ENCODE measurements around the gene INPP5A.
A peak's percentile ranks its signal among the peaks of the same experiment; 100 is the strongest.

Gene INPP5A

DNA sequence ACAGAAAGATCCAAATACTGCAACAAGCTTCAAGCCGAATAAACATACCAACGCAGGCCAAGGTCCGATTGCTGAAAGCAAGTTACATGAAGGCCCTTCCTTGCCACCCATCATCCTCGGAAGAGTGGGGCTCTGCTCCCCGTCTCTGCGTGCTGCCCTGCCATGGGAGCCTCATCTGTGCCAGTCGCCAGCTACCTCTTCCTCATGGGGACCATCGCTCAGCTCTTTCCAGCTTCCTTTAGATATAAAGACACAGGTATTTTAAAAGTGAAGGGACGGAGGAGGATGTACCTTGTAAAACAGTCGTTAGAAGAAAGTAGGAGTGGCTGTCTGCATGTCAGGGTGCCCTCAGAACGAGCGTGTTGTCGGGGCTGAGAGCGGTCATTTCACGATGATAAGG lies 114.9 kb downstream of the INPP5A start:
- Histone ChIP-seq H3K18ac (ENCODE audit: low read length) (no peak overlapping the region), H2BK120ac (ENCODE audit: low read depth, low read length) (no peak overlapping the region), H3K79me1 (ENCODE audit: low read depth, low read length) (peaks cover 5% of the 10 kb centered on the region), H3K9ac (ENCODE audit: low read depth, low read length, poor library complexity) (no peak overlapping the region), H2AFZ (ENCODE audit: low read length) (no peak overlapping the region), H4K8ac (ENCODE audit: low read depth, low read length) (no peak overlapping the region), H3K4me2 (ENCODE audit: insufficient read depth, low read length, poor library complexity, severe bottlenecking) (no peak overlapping the region), H3K4ac (ENCODE audit: low read length) (no peak overlapping the region), H2BK15ac (ENCODE audit: low read length) (no peak overlapping the region), H3K27ac (replicated peaks; ENCODE audit: low read length) (no peak overlapping the region), H3K9me3 (replicated peaks in 1 of 2; ENCODE audit: control insufficient read depth in 2 of 2, insufficient read depth in 1 of 2, low read depth in 1 of 2, low read length in 2 of 2) (no peaks in the 10 kb centered on the region), H3K27me3 (ENCODE audit: control insufficient read depth in 3 of 3, insufficient read depth in 3 of 3, low read depth in 1 of 3, low read length in 3 of 3) (no peaks in the 10 kb centered on the region), H3K14ac (ENCODE audit: low read length) (no peak overlapping the region), H2BK12ac (ENCODE audit: low read length) (no peak overlapping the region), H3K4me3 (ENCODE audit: low read length in 2 of 2) (no peak overlapping the region), H4K91ac (ENCODE audit: low read depth, low read length, poor library complexity) (no peak overlapping the region), H3K23ac (ENCODE audit: low read depth, low read length, poor library complexity) (no peak overlapping the region), H2BK5ac (ENCODE audit: low read length) (no peak overlapping the region), H2AK5ac (ENCODE audit: low read depth, low read length) (no peak overlapping the region), H3K4me1 (ENCODE audit: control insufficient read depth in 2 of 2, insufficient read depth in 1 of 2, low read depth in 1 of 2, low read length in 2 of 2) (peaks cover 5 to 10% of the 10 kb centered on the region in 2 donors), H3K36me3 (replicated peaks in 1 of 2; ENCODE audit: control insufficient read depth in 2 of 2, insufficient read depth in 2 of 2, low read length in 2 of 2) (no peaks in the 10 kb centered on the region)
- DNase-seq (ENCODE audit: low spot score), result no peak
- no CpG with 5 or more reads among the region's 15 CpGs for WGBS, 2 donors (ENCODE audit: extremely low coverage in 2 of 2, insufficient read length in 2 of 2, insufficient replicate concordance in 1 of 2)

DNA sequence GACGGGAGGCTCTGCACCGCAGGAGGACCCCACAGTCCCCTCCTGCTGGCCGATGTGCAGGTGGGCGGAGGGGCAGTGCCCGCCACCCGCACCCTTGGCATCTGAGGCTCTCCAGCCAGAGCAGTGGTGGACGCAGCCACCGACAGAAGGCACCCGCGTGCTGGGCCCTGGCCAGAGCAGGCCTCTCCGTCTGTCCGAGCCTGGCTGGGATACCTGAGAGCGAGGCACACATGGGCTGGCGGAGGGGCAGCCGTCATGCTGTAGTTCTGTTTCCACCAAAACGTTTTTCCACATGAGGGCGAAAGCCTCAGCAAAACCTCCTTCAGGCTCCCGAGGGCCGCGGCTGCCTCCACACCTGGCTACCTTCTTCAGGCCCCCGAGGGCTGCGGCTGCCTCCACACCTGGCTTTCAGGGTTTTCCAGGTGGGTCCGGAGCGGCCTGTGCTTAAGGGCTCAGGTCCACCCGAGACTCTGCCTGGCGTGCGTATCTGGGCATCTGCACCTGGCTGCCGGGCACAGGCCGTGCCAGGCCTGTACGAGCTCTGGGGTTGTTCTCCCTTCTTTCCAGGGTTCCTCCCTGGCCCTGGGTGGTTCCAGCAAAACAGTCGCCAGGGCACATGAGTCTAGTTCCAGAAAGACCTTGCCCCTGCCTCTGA lies 115.5 kb downstream of the INPP5A start:
- Histone ChIP-seq H3K27ac (replicated peaks; ENCODE audit: low read length) (no peak overlapping the region), H4K91ac (ENCODE audit: low read depth, low read length, poor library complexity) (no peak overlapping the region), H3K9ac (ENCODE audit: low read depth, low read length, poor library complexity) (no peak overlapping the region), H3K14ac (ENCODE audit: low read length) (no peak overlapping the region), H2AK5ac (ENCODE audit: low read depth, low read length) (no peak overlapping the region), H3K18ac (ENCODE audit: low read length) (no peak overlapping the region), H3K4me2 (ENCODE audit: insufficient read depth, low read length, poor library complexity, severe bottlenecking) (no peak overlapping the region), H3K79me1 (ENCODE audit: low read depth, low read length) (peaks cover 5% of the 10 kb centered on the region), H3K27me3 (ENCODE audit: control insufficient read depth in 3 of 3, insufficient read depth in 3 of 3, low read depth in 1 of 3, low read length in 3 of 3) (no peaks in the 10 kb centered on the region), H3K23ac (ENCODE audit: low read depth, low read length, poor library complexity) (no peak overlapping the region), H2AFZ (ENCODE audit: low read length) (no peak overlapping the region), H4K8ac (ENCODE audit: low read depth, low read length) (no peak overlapping the region), H3K4me3 (ENCODE audit: low read length in 2 of 2) (no peak overlapping the region), H2BK120ac (ENCODE audit: low read depth, low read length) (no peak overlapping the region), H2BK15ac (ENCODE audit: low read length) (no peak overlapping the region), H3K9me3 (replicated peaks in 1 of 2; ENCODE audit: control insufficient read depth in 2 of 2, insufficient read depth in 1 of 2, low read depth in 1 of 2, low read length in 2 of 2) (no peaks in the 10 kb centered on the region), H2BK12ac (ENCODE audit: low read length) (no peak overlapping the region), H3K4ac (ENCODE audit: low read length) (no peak overlapping the region), H3K36me3 (replicated peaks in 1 of 2; ENCODE audit: control insufficient read depth in 2 of 2, insufficient read depth in 2 of 2, low read length in 2 of 2) (no peaks in the 10 kb centered on the region), H3K4me1 (ENCODE audit: control insufficient read depth in 2 of 2, insufficient read depth in 1 of 2, low read depth in 1 of 2, low read length in 2 of 2) (peaks cover 3 to 6% of the 10 kb centered on the region in 2 donors), H2BK5ac (ENCODE audit: low read length) (no peak overlapping the region)
- no peak for DNase-seq (ENCODE audit: low spot score)
- no CpG with 5 or more reads among the region's 31 CpGs for WGBS, 2 donors (ENCODE audit: extremely low coverage in 2 of 2, insufficient read length in 2 of 2, insufficient replicate concordance in 1 of 2)

DNA sequence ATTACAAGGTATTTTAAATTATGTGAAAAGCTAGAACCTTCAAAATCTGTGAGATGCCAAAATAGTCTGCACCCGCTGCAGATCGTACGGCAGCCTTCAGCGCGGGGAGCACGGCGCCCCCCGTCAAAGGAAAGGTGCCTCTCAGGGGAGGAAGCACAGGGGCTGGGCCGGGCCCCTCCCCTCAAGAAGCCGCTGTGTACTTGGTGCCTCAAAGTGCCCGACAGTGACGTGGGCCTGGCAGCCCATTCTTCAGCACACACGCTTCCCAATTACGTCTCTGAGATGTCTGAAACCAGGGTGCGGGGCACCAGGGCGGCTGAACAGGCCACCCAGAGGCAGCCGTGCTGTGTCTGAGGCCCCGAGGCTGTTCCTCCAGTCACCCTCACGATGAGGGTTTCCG lies 116.1 kb downstream of the INPP5A start:
- Histone ChIP-seq H3K9ac (ENCODE audit: low read depth, low read length, poor library complexity) (no peak overlapping the region), H3K18ac (ENCODE audit: low read length) (no peak overlapping the region), H3K9me3 (replicated peaks in 1 of 2; ENCODE audit: control insufficient read depth in 2 of 2, insufficient read depth in 1 of 2, low read depth in 1 of 2, low read length in 2 of 2) (no peaks in the 10 kb centered on the region), H3K27me3 (ENCODE audit: control insufficient read depth in 3 of 3, insufficient read depth in 3 of 3, low read depth in 1 of 3, low read length in 3 of 3) (no peaks in the 10 kb centered on the region), H4K8ac (ENCODE audit: low read depth, low read length) (no peak overlapping the region), H2BK12ac (ENCODE audit: low read length) (no peak overlapping the region), H3K27ac (replicated peaks; ENCODE audit: low read length) (no peak overlapping the region), H3K4ac (ENCODE audit: low read length) (no peak overlapping the region), H2BK120ac (ENCODE audit: low read depth, low read length) (no peak overlapping the region), H2AFZ (ENCODE audit: low read length) (no peak overlapping the region), H3K36me3 (replicated peaks in 1 of 2; ENCODE audit: control insufficient read depth in 2 of 2, insufficient read depth in 2 of 2, low read length in 2 of 2) (no peaks in the 10 kb centered on the region), H3K4me2 (ENCODE audit: insufficient read depth, low read length, poor library complexity, severe bottlenecking) (no peak overlapping the region), H2BK5ac (ENCODE audit: low read length) (no peak overlapping the region), H3K4me3 (ENCODE audit: low read length in 2 of 2) (no peak overlapping the region), H3K4me1 (ENCODE audit: control insufficient read depth in 2 of 2, insufficient read depth in 1 of 2, low read depth in 1 of 2, low read length in 2 of 2) (peaks cover 0 to 2% of the 10 kb centered on the region in 2 donors), H3K23ac (ENCODE audit: low read depth, low read length, poor library complexity) (no peak overlapping the region), H2AK5ac (ENCODE audit: low read depth, low read length) (peak overlapping the region; percentile 66), H4K91ac (ENCODE audit: low read depth, low read length, poor library complexity) (no peak overlapping the region), H3K14ac (ENCODE audit: low read length) (no peak overlapping the region), H3K79me1 (ENCODE audit: low read depth, low read length) (peaks cover 5% of the 10 kb centered on the region), H2BK15ac (ENCODE audit: low read length) (no peak overlapping the region)
- no peak for DNase-seq (ENCODE audit: low spot score)
- WGBS, 2 donors (ENCODE audit: extremely low coverage in 2 of 2, insufficient read length in 2 of 2, insufficient replicate concordance in 1 of 2), result no CpG with 5 or more reads among the region's 20 CpGs

DNA sequence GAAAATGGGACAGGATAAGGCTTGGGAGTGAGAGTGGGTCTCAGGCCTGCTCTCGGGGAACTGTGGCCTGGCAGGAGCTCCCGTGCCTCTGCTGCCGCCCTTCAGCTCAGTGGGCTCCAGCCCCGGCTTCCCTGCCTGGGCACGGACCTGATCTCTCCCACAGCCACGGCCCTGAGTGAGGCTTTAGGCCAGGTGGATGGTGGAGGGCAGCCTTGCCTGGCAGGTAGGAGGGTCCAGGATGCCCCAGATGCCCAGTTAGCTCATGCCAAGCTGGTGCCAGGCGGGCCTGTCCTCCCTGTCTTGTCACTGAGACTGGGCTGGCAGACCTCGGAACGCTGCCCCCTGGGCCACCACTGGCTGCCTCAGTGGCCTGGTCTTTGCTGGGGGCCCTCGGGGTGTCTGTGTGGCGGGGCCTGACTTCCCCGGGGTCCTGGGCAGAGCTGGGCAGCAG lies 116.6 kb downstream of the INPP5A start:
- Histone ChIP-seq H3K4me3 (ENCODE audit: low read length in 2 of 2) (no peak overlapping the region), H3K23ac (ENCODE audit: low read depth, low read length, poor library complexity) (no peak overlapping the region), H3K4me1 (ENCODE audit: control insufficient read depth in 2 of 2, insufficient read depth in 1 of 2, low read depth in 1 of 2, low read length in 2 of 2) (peaks cover 0 to 1% of the 10 kb centered on the region in 2 donors), H4K91ac (ENCODE audit: low read depth, low read length, poor library complexity) (no peak overlapping the region), H4K8ac (ENCODE audit: low read depth, low read length) (no peak overlapping the region), H3K4ac (ENCODE audit: low read length) (no peak overlapping the region), H2AK5ac (ENCODE audit: low read depth, low read length) (peak overlapping the region; percentile 66), H2BK15ac (ENCODE audit: low read length) (no peak overlapping the region), H3K27me3 (ENCODE audit: control insufficient read depth in 3 of 3, insufficient read depth in 3 of 3, low read depth in 1 of 3, low read length in 3 of 3) (no peaks in the 10 kb centered on the region), H3K9me3 (replicated peaks in 1 of 2; ENCODE audit: control insufficient read depth in 2 of 2, insufficient read depth in 1 of 2, low read depth in 1 of 2, low read length in 2 of 2) (no peaks in the 10 kb centered on the region), H3K4me2 (ENCODE audit: insufficient read depth, low read length, poor library complexity, severe bottlenecking) (no peak overlapping the region), H3K14ac (ENCODE audit: low read length) (peak overlapping the region; percentile 64), H2AFZ (ENCODE audit: low read length) (no peak overlapping the region), H2BK5ac (ENCODE audit: low read length) (peak overlapping the region; percentile 57), H3K79me1 (ENCODE audit: low read depth, low read length) (peaks cover 5% of the 10 kb centered on the region), H3K18ac (ENCODE audit: low read length) (peak overlapping the region; percentile 24), H2BK12ac (ENCODE audit: low read length) (peak overlapping the region; percentile 52), H3K9ac (ENCODE audit: low read depth, low read length, poor library complexity) (no peak overlapping the region), H2BK120ac (ENCODE audit: low read depth, low read length) (no peak overlapping the region), H3K36me3 (replicated peaks in 1 of 2; ENCODE audit: control insufficient read depth in 2 of 2, insufficient read depth in 2 of 2, low read length in 2 of 2) (no peaks in the 10 kb centered on the region), H3K27ac (replicated peaks; ENCODE audit: low read length) (no peak overlapping the region)
- no peak for DNase-seq (ENCODE audit: low spot score)
- no CpG with 5 or more reads among the region's 12 CpGs for WGBS, 2 donors (ENCODE audit: extremely low coverage in 2 of 2, insufficient read length in 2 of 2, insufficient replicate concordance in 1 of 2)

Measured in neuronal stem cell (in vitro differentiated cells).